Smooth muscle cell (in vitro differentiated cells): ENCODE results near the gene LRRFIP2. TPM values are rescaled to one million over a fixed set of nuclear protein-coding genes. Genes with fewer than 3 reads are reported as not detected.
"Not testable (repeated sequence)": the region's sequence is repeated elsewhere in the genome, so short reads cannot be mapped to it uniquely, and the experiment has no call there.

Experiments
- DNase-seq: peaks from one replicate; lab custom pipeline; 2025; ENCODE audit not compliant: unreplicated experiment; lab: John Stamatoyannopoulos, UW
- H2AFZ ChIP-seq: fragments of 200-600 bp; sonication (generic); 2 replicates; pipeline ENCODE4 v1.6.0; 2016; ENCODE audit warnings: antibody characterized with exemption, low read depth, mild to moderate bottlenecking
- H3F3A ChIP-seq: fragments of 200-600 bp; sonication (generic); 2 replicates; pipeline ENCODE4 v1.6.0; 2017; ENCODE audit warnings: antibody characterized with exemption, low read depth
- H3K27ac ChIP-seq: fragments of 200-600 bp; sonication (generic); 2 replicates; pipeline ENCODE4 v1.5.1; 2016; ENCODE audit warnings: low read depth, mild to moderate bottlenecking
- H3K27me3 ChIP-seq: fragments of 200-600 bp; sonication (generic); 2 replicates; pipeline ENCODE4 v1.6.1; 2016; ENCODE audit warnings: low read depth, mild to moderate bottlenecking
- H3K36me3 ChIP-seq: fragments of 200-600 bp; sonication (generic); 2 replicates; pipeline ENCODE4 v1.5.1; 2016; ENCODE audit warnings: low read depth
- H3K4me1 ChIP-seq: fragments of 200-600 bp; sonication (generic); 2 replicates; pipeline ENCODE4 v1.5.1; 2016; ENCODE audit warnings: low read depth
- H3K4me2 ChIP-seq: fragments of 200-600 bp; sonication (generic); 2 replicates; pipeline ENCODE4 v1.6.0; 2016; ENCODE audit warnings: mild to moderate bottlenecking
- H3K4me3 ChIP-seq: fragments of 200-600 bp; sonication (generic); 2 replicates; pipeline ENCODE4 v1.5.1; 2016; ENCODE audit warnings: mild to moderate bottlenecking
- H3K79me2 ChIP-seq: fragments of 200-600 bp; sonication (generic); 2 replicates; pipeline ENCODE4 v1.6.0; 2016; ENCODE audit warnings: low read depth, mild to moderate bottlenecking
- H3K9ac ChIP-seq: fragments of 200-600 bp; sonication (generic); 2 replicates; pipeline ENCODE4 v1.6.0; 2016; ENCODE audit warnings: low read depth
- H3K9me3 ChIP-seq: fragments of 200-600 bp; sonication (generic); replicated peaks from 2 replicates; pipeline ENCODE4 v1.5.1; 2016; ENCODE audit warnings: low read depth
- H4K20me1 ChIP-seq: fragments of 200-600 bp; sonication (generic); 2 replicates; pipeline ENCODE4 v1.6.0; 2016; ENCODE audit warnings: low read depth
- CTCF ChIP-seq: fragments of 200-600 bp; sonication (generic); IDR thresholded peaks from 2 replicates; pipeline ENCODE4 v1.5.1; 2017; ENCODE audit warnings: borderline replicate concordance, mild to moderate bottlenecking, antibody characterized with exemption; ENCODE audit not compliant: insufficient read depth, poor library complexity, severe bottlenecking
- WGBS: methylation state at CpG from one replicate; pipeline ENCODE4 v1.1.7; 2016; ENCODE audit warnings: low lambda C conversion rate; 5-methylcytosine and 5-hydroxymethylcytosine counted together
- polyA plus RNA-seq: library from polyadenylated mRNA; unstranded; fragments of >200 nt; fragmentation: Nextera tagmentation; extraction: Ambion mirVana; gene quantifications from 2 replicates; pipeline ENCODE4 v1.2.1, GENCODE V29; 2016
- total RNA-seq: library from RNA; depleted of rRNA; stranded (reverse); fragments of >200 nt; gene quantifications from 2 replicates; pipeline ENCODE4 v1.2.3, GENCODE V29; 2014

LRRFIP2 gene
- total and polyA plus RNA-seq, 2 experiments from 2014 or later = 25.6 to 34.6 TPM

GRCh38 chr3:37058117-37058516 lies 116.3 kb downstream of the LRRFIP2 start:
- Histone ChIP-seq H3K4me3 (no peak overlapping the region), H3K4me2 (no peak overlapping the region), H3K27ac (no peak overlapping the region), H4K20me1 (no peaks in the 10 kb centered on the region), H3F3A (peaks cover 5% of the 10 kb centered on the region), H3K36me3 (peaks cover 7% of the 10 kb centered on the region), H3K4me1 (no peaks in the 10 kb centered on the region), H3K9ac (no peak overlapping the region), H3K27me3 (no peaks in the 10 kb centered on the region), H3K79me2 (no peaks in the 10 kb centered on the region), H3K9me3 (no peaks in the 10 kb centered on the region), H2AFZ (no peak overlapping the region)
- 97% methylated on average over 5 of the region's 5 CpGs for WGBS
- no peak for TF ChIP-seq CTCF
- no peak for DNase-seq

GRCh38 chr3:37056826-37057225 lies 117.6 kb downstream of the LRRFIP2 start:
- no peak overlapping the region for H3K4me3 ChIP-seq
- peaks cover 5% of the 10 kb centered on the region for H3F3A ChIP-seq
- no peaks in the 10 kb centered on the region for H3K4me1 ChIP-seq
- no peak overlapping the region for H2AFZ ChIP-seq
- no peaks in the 10 kb centered on the region for H3K79me2 ChIP-seq
- H4K20me1 ChIP-seq = no peaks in the 10 kb centered on the region
- H3K27me3 ChIP-seq = no peaks in the 10 kb centered on the region
- no peak overlapping the region for H3K27ac ChIP-seq
- no peak overlapping the region for H3K9ac ChIP-seq
- H3K36me3 ChIP-seq = peaks cover 15% of the 10 kb centered on the region
- TF ChIP-seq CTCF = no peak
- H3K4me2 ChIP-seq = no peak overlapping the region
- H3K9me3 ChIP-seq = no peaks in the 10 kb centered on the region
- no peak for DNase-seq

- H3K9me3 ChIP-seq, H4K20me1 ChIP-seq, H2AFZ ChIP-seq, H3K4me1 ChIP-seq, H3F3A ChIP-seq, H3K27me3 ChIP-seq, DNase-seq, H3K9ac ChIP-seq, H3K4me3 ChIP-seq, H3K79me2 ChIP-seq: not testable (repeated sequence)
- H3K36me3 ChIP-seq = peaks cover 15% of the 10 kb centered on the region
- 82% methylated on average over 8 of the region's 8 CpGs for WGBS
- H3K27ac ChIP-seq = peak overlapping the region; percentile 47
- H3K4me2 ChIP-seq = peak overlapping the region; percentile 25
These were observed 119.3 kb downstream of the LRRFIP2 start for GRCh38 chr3:37055077-37055476.

GRCh38 chr3:37054370-37054769 lies 120.0 kb downstream of the LRRFIP2 start:
- Histone ChIP-seq H2AFZ (no peak overlapping the region), H3K27ac (peak overlapping the region; percentile 47), H3K4me1 (no peaks in the 10 kb centered on the region), H3K27me3 (no peaks in the 10 kb centered on the region), H3K36me3 (peaks cover 18% of the 10 kb centered on the region), H3K9ac (no peak overlapping the region), H3K79me2 (no peaks in the 10 kb centered on the region), H4K20me1 (no peaks in the 10 kb centered on the region), H3K4me3 (no peak overlapping the region), H3F3A (peaks cover 5% of the 10 kb centered on the region), H3K4me2 (peak overlapping the region; percentile 25), H3K9me3 (no peaks in the 10 kb centered on the region)
- TF ChIP-seq CTCF = no peak
- no peak for DNase-seq
- 82% methylated on average over 3 of the region's 3 CpGs for WGBS
